AG20443 (cell line): Measurements from ENCODE around the gene CACNA1C.
A peak's percentile ranks its signal among the peaks of the same experiment; 100 is the strongest.

Experiments used
- DNase-seq: peaks from one replicate; pipeline ENCODE4 v3.0.0; 2012; ENCODE audit warnings: low spot score, mixed read lengths

CACNA1C gene

GRCh38 chr12:2205996-2206395 is 153.2 kb downstream of the CACNA1C start:
- no peak for DNase-seq

- DNase-seq = no peak
Observed at GRCh38 chr12:2208837-2209635, 156.2 kb downstream of the CACNA1C start.

GRCh38 chr12:2211119-2211518 is 158.3 kb downstream of the CACNA1C start:
- DNase-seq = no peak

- DNase-seq = no peak
Observed at GRCh38 chr12:2212537-2212936, 159.8 kb downstream of the CACNA1C start.

- no peak for DNase-seq
Observed at GRCh38 chr12:2212971-2213869, 160.4 kb downstream of the CACNA1C start.

- no peak for DNase-seq
Observed at GRCh38 chr12:2214411-2214810, 161.6 kb downstream of the CACNA1C start.

- no peak for DNase-seq
Observed at GRCh38 chr12:2215709-2216560, 163.1 kb downstream of the CACNA1C start.

GRCh38 chr12:2218706-2219105 is 165.9 kb downstream of the CACNA1C start:
- DNase-seq = no peak

- DNase-seq = no peak
Observed at GRCh38 chr12:2221030-2221621, 168.3 kb downstream of the CACNA1C start.

- DNase-seq = no peak
Observed at GRCh38 chr12:2222691-2223090, 169.9 kb downstream of the CACNA1C start.

GRCh38 chr12:2224961-2225360 is 172.2 kb downstream of the CACNA1C start:
- DNase-seq = no peak

- DNase-seq = peak; percentile 30
Observed at GRCh38 chr12:2225696-2226095, 172.9 kb downstream of the CACNA1C start.

GRCh38 chr12:2226641-2227040 is 173.9 kb downstream of the CACNA1C start:
- DNase-seq = no peak

GRCh38 chr12:2227360-2227759 is 174.6 kb downstream of the CACNA1C start:
- no peak for DNase-seq

GRCh38 chr12:2228535-2228934 is 175.7 kb downstream of the CACNA1C start:
- no peak for DNase-seq

- no peak for DNase-seq
Observed at GRCh38 chr12:2229661-2230539, 177.1 kb downstream of the CACNA1C start.

GRCh38 chr12:2231011-2231595 is 178.3 kb downstream of the CACNA1C start:
- DNase-seq = no peak

GRCh38 chr12:2231956-2232355 is 179.2 kb downstream of the CACNA1C start:
- peak; percentile 35 for DNase-seq

GRCh38 chr12:2233034-2233433 is 180.2 kb downstream of the CACNA1C start:
- DNase-seq = peak; percentile 38

- no peak for DNase-seq
Observed at GRCh38 chr12:2234091-2234490, 181.3 kb downstream of the CACNA1C start.
